Endodermal cell (in vitro differentiated cells): ENCODE measurements around the gene MAT2B. TPM values are rescaled to one million over a fixed set of nuclear protein-coding genes. Genes with fewer than 3 reads are reported as not detected.

Experiments
- DNase-seq: peaks from one replicate; pipeline ENCODE4 v3.0.0-alpha.2; 2017
- H3K27ac ChIP-seq: 2 replicates; pipeline ENCODE4 v1.5.1; 2013; ENCODE audit warnings: mild to moderate bottlenecking, low read depth, low read length, moderate library complexity
- H3K27me3 ChIP-seq: 2 replicates; pipeline ENCODE4 v1.6.1; 2013; ENCODE audit warnings: mild to moderate bottlenecking, low read length, moderate library complexity; ENCODE audit not compliant: insufficient read depth, control insufficient read depth, poor library complexity, severe bottlenecking
- H3K36me3 ChIP-seq: 2 replicates; pipeline ENCODE4 v1.7.0; 2013; ENCODE audit warnings: mild to moderate bottlenecking, low read length, moderate library complexity; ENCODE audit not compliant: control insufficient read depth, insufficient read depth
- H3K4me1 ChIP-seq: one replicate; pipeline ENCODE4 v1.7.0; 2013; ENCODE audit warnings: low read length; ENCODE audit not compliant: control insufficient read depth, insufficient read depth
- H3K4me3 ChIP-seq: 2 replicates; pipeline ENCODE4 v1.5.1; 2013; ENCODE audit warnings: mild to moderate bottlenecking, low read length, moderate library complexity
- H3K9ac ChIP-seq: 2 replicates; pipeline ENCODE4 v1.6.1; 2013; ENCODE audit warnings: mild to moderate bottlenecking, low read length, moderate library complexity; ENCODE audit not compliant: poor library complexity, severe bottlenecking; ENCODE audit errors: extremely low read depth
- H3K9me3 ChIP-seq: 2 replicates; pipeline ENCODE4 v1.6.1; 2013; ENCODE audit warnings: mild to moderate bottlenecking, low read length, moderate library complexity; ENCODE audit not compliant: control insufficient read depth
- H3K27ac Mint-ChIP-seq: 2 replicates; pipeline ENCODE4 v1.8.0; 2020; ENCODE audit warnings: mixed read lengths
- H3K27me3 Mint-ChIP-seq: 2 replicates; pipeline ENCODE4 v1.8.0; 2021; ENCODE audit warnings: mild to moderate bottlenecking, mixed read lengths; ENCODE audit not compliant: insufficient read depth
- H3K36me3 Mint-ChIP-seq: 2 replicates; pipeline ENCODE4 v1.8.0; 2020; ENCODE audit warnings: low read depth, mixed read lengths
- H3K4me1 Mint-ChIP-seq: 2 replicates; pipeline ENCODE4 v1.8.0; 2020; ENCODE audit warnings: mixed read lengths
- H3K4me3 Mint-ChIP-seq: 2 replicates; pipeline ENCODE4 v1.8.0; 2020; ENCODE audit warnings: mild to moderate bottlenecking, moderate library complexity, mixed read lengths
- H3K9me3 Mint-ChIP-seq: 2 replicates; pipeline ENCODE4 v1.8.0; 2020; ENCODE audit warnings: mild to moderate bottlenecking, mixed read lengths
- CTCF ChIP-seq: fragments of 200-600 bp; sonication (generic); conservative IDR thresholded peaks from 2 replicates; pipeline ENCODE4 v1.5.0; 2021; ENCODE audit warnings: antibody characterized with exemption, mild to moderate bottlenecking
- WGBS, 2 experiments: methylation state at CpG; one replicate each; pipeline versions ENCODE4 v1.1.5 to v1.1.7; 2013; ENCODE audit warnings: missing lambda C conversion rate in 2 of 2, mixed read lengths in 1 of 2; ENCODE audit not compliant: insufficient coverage in 1 of 2, insufficient read length in 1 of 2; 5-methylcytosine and 5-hydroxymethylcytosine counted together
- total RNA-seq, 2 donors: library from RNA; stranded (reverse); fragmentation: NEBNext Ultra II Directional in 1 of 2; extraction: Animal tissue kit (Norgen Biotek cat#: 25700) in 1 of 2; gene quantifications; 2 replicates in 1 of 2; 3 replicates in 1 of 2; pipeline ENCODE4 v1.2.1, GENCODE V29; 2021

The MAT2B gene
- total RNA-seq, 2 donors from 2014 or later: 45.4 to 47.7 TPM

- no peak for DNase-seq
- Histone ChIP-seq H3K9me3 (no peaks in the 10 kb centered on the region), H3K27me3 (no peaks in the 10 kb centered on the region), H3K27ac (peak overlapping the region; percentile 7), H3K9ac (peak overlapping the region; percentile 95), H3K36me3 (no peaks in the 10 kb centered on the region), H3K4me1 (peaks cover 4% of the 10 kb centered on the region), H3K4me3 (peak overlapping the region; percentile 98)
- 82 to 98% methylated on average over 5 to 8 of the region's 8 CpGs for WGBS, 2 experiments
- H3K9me3 Mint-ChIP-seq: no peaks in the 10 kb centered on the region
- H3K27me3 Mint-ChIP-seq: no peaks in the 10 kb centered on the region
- H3K4me3 Mint-ChIP-seq: peak overlapping the region; percentile 84
- peaks cover 16% of the 10 kb centered on the region for H3K4me1 Mint-ChIP-seq
- peak overlapping the region; percentile 98 for H3K27ac Mint-ChIP-seq
- no peaks in the 10 kb centered on the region for H3K36me3 Mint-ChIP-seq
- no peak for TF ChIP-seq CTCF
Measured at GRCh38 chr5:163502521-163502920, 2.9 kb upstream of the MAT2B start.

- Histone ChIP-seq H3K9ac (peak overlapping the region; percentile 95), H3K36me3 (peaks cover 4% of the 10 kb centered on the region), H3K27me3 (no peaks in the 10 kb centered on the region), H3K4me1 (peaks cover 4% of the 10 kb centered on the region), H3K4me3 (peak overlapping the region; percentile 98), H3K27ac (peak overlapping the region; percentile 93), H3K9me3 (no peaks in the 10 kb centered on the region)
- peak; percentile 63 for TF ChIP-seq CTCF
- peak overlapping the region; percentile 98 for H3K27ac Mint-ChIP-seq
- H3K4me3 Mint-ChIP-seq: peak overlapping the region; percentile 84
- no peaks in the 10 kb centered on the region for H3K27me3 Mint-ChIP-seq
- peaks cover 24% of the 10 kb centered on the region for H3K4me1 Mint-ChIP-seq
- 1 to 3% methylated on average over 12 to 17 of the region's 17 CpGs for WGBS, 2 experiments
- DNase-seq: peak; percentile 90
- H3K36me3 Mint-ChIP-seq: peaks cover 8% of the 10 kb centered on the region
- H3K9me3 Mint-ChIP-seq: no peaks in the 10 kb centered on the region
Measured at GRCh38 chr5:163503106-163504078, 2.0 kb upstream of the MAT2B start.

- peak overlapping the region; percentile 84 for H3K4me3 Mint-ChIP-seq
- no peaks in the 10 kb centered on the region for H3K27me3 Mint-ChIP-seq
- Histone ChIP-seq H3K27me3 (no peaks in the 10 kb centered on the region), H3K4me1 (peaks cover 4% of the 10 kb centered on the region), H3K36me3 (peaks cover 11% of the 10 kb centered on the region), H3K27ac (peak overlapping the region; percentile 93), H3K9me3 (no peaks in the 10 kb centered on the region), H3K9ac (peak overlapping the region; percentile 95), H3K4me3 (peak overlapping the region; percentile 98)
- DNase-seq: peak; percentile 66
- peak overlapping the region; percentile 98 for H3K27ac Mint-ChIP-seq
- H3K9me3 Mint-ChIP-seq: no peaks in the 10 kb centered on the region
- peaks cover 31% of the 10 kb centered on the region for H3K4me1 Mint-ChIP-seq
- no peak for TF ChIP-seq CTCF
- 0 to 3% methylated on average over 11 to 27 of the region's 27 CpGs for WGBS, 2 experiments
- H3K36me3 Mint-ChIP-seq: peaks cover 15% of the 10 kb centered on the region
Measured at GRCh38 chr5:163504079-163504931, 1.1 kb upstream of the MAT2B start.
